Skeletal muscle cell (primary cell): ENCODE measurements around the gene EZH2.

Experiments
- DNase-seq: peaks from one replicate; pipeline ENCODE4 v3.0.0-alpha.2; 2010; ENCODE audit warnings: low read depth
- H3K4me3 ChIP-seq: 2 replicates; pipeline ENCODE4 v1.5.1; 2011; ENCODE audit warnings: low read depth, mild to moderate bottlenecking, control low read depth, low read length, moderate library complexity

Gene EZH2

GRCh38 chr7:148787571-148788295, 96.4 kb downstream of the EZH2 start:
- no peak for DNase-seq
- H3K4me3 ChIP-seq, result no peak overlapping the region

- DNase-seq, result no peak
- no peak overlapping the region for H3K4me3 ChIP-seq
These were observed 100.1 kb downstream of the EZH2 start for GRCh38 chr7:148783801-148784527.

GRCh38 chr7:148782757-148783456, 101.2 kb downstream of the EZH2 start:
- no peak overlapping the region for H3K4me3 ChIP-seq

GRCh38 chr7:148774471-148774870, 109.6 kb downstream of the EZH2 start:
- H3K4me3 ChIP-seq, result no peak overlapping the region
- no peak for DNase-seq

More at GRCh38 chr7:148782757-148783456, 101.2 kb downstream of the EZH2 start:
- no peak for DNase-seq

- no peak overlapping the region for H3K4me3 ChIP-seq
These were observed 110.8 kb downstream of the EZH2 start for GRCh38 chr7:148773334-148773733.

GRCh38 chr7:148772297-148773089, 111.6 kb downstream of the EZH2 start:
- DNase-seq, result peak; percentile 85
- no peak overlapping the region for H3K4me3 ChIP-seq

More at GRCh38 chr7:148773334-148773733, 110.8 kb downstream of the EZH2 start:
- no peak for DNase-seq

GRCh38 chr7:148770004-148770403, 114.1 kb downstream of the EZH2 start:
- DNase-seq, result no peak
- no peak overlapping the region for H3K4me3 ChIP-seq

GRCh38 chr7:148763622-148764021, 120.5 kb downstream of the EZH2 start:
- DNase-seq, result no peak
- H3K4me3 ChIP-seq, result no peak overlapping the region

GRCh38 chr7:148761499-148762278, 122.4 kb downstream of the EZH2 start:
- H3K4me3 ChIP-seq, result no peak overlapping the region
- no peak for DNase-seq
